ENCODE results near the gene EVA1B.

Gene EVA1B

DNA sequence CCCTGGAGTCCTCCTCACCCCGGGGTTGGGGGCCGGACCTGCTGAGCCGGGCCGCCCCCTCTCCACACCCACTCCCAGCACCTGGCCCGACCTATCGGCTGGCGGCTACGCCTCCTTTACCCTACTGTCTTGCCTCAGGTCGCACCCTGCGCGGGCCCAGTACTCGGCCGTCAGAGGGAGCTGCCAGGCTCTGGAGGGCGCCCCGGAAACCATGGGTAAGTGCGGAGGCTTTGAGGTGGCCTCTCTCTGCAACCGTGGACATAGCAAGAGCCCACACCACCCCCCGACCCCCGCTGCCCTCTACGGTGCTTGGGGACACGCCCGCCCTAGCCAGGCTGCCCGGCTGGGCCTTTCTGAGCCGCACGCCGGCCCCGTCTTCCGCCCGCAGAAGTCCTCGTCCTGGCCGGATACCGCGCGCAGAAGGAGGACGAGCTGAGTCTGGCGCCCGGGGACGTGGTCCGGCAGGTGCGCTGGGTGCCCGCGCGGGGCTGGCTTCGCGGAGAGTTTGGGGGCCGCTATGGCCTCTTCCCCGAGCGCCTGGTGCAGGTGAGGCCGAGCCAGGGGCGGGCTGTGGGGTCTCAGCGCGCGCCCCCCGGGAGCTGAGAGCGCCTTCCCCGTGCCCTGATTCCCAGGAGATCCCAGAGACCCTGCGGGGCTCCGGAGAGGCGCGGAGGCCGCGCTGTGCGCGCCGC is 17.1 kb downstream of the EVA1B start, which contains the start of gene SH3D21:
TSS of gene SH3D21 (plus strand) at position 159 of the 692 bp plus-strand sequence. CDS start at position 212, 53 bp downstream.
- peak; percentile 23 for ATAC-seq
- TF ChIP-seq TOX (CRISPR knock-in tag; IDR thresholded peaks at IDR 0.05; ENCODE audit: borderline replicate concordance) (no peak), PPARA (CRISPR knock-in tag; IDR thresholded peaks at IDR 0.05; ENCODE audit: borderline replicate concordance) (no peak), ARNTL (CRISPR knock-in tag; IDR thresholded peaks at IDR 0.05; ENCODE audit: borderline replicate concordance, low read depth) (no peak), GLIS3 (CRISPR knock-in tag; IDR thresholded peaks at IDR 0.05) (no peak), ZNF70 (CRISPR knock-in tag; IDR thresholded peaks at IDR 0.05) (no peak), ZNF565 (CRISPR knock-in tag; conservative IDR thresholded peaks at IDR 0.05; ENCODE audit: low read depth) (no peak), ZFP3 (CRISPR knock-in tag; IDR thresholded peaks at IDR 0.05) (no peak), RARB (CRISPR knock-in tag; IDR thresholded peaks at IDR 0.05) (no peak), ZC3H10 (CRISPR knock-in tag; IDR thresholded peaks at IDR 0.05) (no peak)
- TF ChIP-seq, protein P1, sequence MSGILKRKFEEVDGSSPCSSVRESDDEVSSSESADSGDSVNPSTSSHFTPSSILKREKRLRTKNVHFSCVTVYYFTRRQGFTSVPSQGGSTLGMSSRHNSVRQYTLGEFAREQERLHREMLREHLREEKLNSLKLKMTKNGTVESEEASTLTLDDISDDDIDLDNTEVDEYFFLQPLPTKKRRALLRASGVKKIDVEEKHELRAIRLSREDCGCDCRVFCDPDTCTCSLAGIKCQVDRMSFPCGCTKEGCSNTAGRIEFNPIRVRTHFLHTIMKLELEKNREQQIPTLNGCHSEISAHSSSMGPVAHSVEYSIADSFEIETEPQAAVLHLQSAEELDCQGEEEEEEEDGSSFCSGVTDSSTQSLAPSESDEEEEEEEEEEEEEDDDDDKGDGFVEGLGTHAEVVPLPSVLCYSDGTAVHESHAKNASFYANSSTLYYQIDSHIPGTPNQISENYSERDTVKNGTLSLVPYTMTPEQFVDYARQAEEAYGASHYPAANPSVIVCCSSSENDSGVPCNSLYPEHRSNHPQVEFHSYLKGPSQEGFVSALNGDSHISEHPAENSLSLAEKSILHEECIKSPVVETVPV (CRISPR knock-in tag; IDR thresholded peaks at IDR 0.05): no peak
- TF ChIP-seq, protein P2, sequence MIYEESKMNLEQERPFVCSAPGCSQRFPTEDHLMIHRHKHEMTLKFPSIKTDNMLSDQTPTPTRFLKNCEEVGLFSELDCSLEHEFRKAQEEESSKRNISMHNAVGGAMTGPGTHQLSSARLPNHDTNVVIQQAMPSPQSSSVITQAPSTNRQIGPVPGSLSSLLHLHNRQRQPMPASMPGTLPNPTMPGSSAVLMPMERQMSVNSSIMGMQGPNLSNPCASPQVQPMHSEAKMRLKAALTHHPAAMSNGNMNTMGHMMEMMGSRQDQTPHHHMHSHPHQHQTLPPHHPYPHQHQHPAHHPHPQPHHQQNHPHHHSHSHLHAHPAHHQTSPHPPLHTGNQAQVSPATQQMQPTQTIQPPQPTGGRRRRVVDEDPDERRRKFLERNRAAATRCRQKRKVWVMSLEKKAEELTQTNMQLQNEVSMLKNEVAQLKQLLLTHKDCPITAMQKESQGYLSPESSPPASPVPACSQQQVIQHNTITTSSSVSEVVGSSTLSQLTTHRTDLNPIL (CRISPR knock-in tag; IDR thresholded peaks at IDR 0.05; ENCODE audit: low read depth): no peak

DNA sequence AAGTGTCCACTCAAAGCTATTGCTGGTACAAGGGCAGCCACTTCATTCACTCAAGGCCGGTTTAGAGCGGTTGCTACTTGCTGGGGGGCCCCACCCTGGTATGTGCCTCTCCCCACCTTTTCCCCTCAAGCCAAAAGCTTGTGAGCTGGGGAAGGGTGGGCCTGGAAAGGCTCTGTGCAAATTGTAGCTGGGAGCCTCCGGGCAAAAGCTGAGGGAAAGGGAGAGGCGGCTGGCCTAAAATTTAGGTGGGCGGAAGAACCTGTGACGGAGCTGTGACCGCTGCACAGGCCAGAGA is 17.6 kb downstream of the EVA1B start:
- TF ChIP-seq ZNF8 (CRISPR knock-in tag; IDR thresholded peaks at IDR 0.05): no peak
- TF ChIP-seq, protein P3, sequence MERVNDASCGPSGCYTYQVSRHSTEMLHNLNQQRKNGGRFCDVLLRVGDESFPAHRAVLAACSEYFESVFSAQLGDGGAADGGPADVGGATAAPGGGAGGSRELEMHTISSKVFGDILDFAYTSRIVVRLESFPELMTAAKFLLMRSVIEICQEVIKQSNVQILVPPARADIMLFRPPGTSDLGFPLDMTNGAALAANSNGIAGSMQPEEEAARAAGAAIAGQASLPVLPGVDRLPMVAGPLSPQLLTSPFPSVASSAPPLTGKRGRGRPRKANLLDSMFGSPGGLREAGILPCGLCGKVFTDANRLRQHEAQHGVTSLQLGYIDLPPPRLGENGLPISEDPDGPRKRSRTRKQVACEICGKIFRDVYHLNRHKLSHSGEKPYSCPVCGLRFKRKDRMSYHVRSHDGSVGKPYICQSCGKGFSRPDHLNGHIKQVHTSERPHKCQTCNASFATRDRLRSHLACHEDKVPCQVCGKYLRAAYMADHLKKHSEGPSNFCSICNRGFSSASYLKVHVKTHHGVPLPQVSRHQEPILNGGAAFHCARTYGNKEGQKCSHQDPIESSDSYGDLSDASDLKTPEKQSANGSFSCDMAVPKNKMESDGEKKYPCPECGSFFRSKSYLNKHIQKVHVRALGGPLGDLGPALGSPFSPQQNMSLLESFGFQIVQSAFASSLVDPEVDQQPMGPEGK (CRISPR knock-in tag; IDR thresholded peaks at IDR 0.05; ENCODE audit: borderline replicate concordance): 0 out of 2 replicates have a peak, but pooled peaks have one; percentile 23
- no peak for ATAC-seq

DNA sequence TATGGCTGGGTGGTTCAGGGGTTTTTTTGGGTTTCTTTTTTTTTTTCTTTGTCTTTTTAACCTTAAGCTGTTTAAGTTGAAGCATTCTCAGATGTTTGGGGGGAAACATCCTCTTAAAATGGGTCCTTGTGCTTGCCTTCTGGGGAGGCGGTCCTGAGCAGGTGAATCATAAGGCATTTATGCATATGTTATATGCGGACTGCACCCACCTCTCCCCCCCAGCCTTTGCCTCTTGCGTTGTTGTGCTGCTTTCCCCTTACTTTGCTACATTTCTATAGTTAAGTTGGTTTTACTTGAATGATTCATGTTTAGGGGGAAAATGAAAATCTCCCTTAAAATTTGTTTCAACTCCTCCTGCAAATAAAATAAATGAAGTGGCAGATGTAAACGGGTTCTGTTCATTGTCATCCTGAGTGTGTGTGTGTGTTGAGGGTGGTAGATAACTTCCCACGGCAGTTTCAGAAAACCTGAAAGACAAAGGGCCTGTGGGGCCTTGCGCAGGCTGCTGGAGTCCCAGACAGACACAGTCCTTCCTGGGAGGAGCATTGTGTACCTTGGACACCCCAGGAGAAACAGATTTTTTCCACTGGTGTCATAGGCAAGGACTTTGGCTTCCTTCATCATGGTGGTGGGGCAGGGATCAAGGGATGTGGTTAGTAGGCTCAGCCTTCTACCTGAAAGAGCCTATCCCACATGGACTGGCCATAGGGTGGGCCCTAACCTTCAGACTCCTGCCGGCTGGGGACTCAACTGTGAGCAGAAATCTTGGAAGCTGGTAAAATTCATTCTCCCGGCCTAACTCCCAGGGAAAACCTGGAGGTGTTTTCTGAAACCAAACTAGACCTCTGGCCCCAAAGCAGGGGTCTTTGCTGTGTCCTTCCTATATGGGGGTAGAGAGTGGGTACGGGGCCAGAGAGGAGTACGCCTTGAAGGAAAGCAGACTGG is 18.2 kb downstream of the EVA1B start:
- ATAC-seq: no peak
- TF ChIP-seq BACH2 (CRISPR knock-in tag; IDR thresholded peaks at IDR 0.05; ENCODE audit: borderline replicate concordance) (no peak), ARNTL (CRISPR knock-in tag; IDR thresholded peaks at IDR 0.05; ENCODE audit: borderline replicate concordance, low read depth) (no peak), OSR1 (CRISPR knock-in tag; IDR thresholded peaks at IDR 0.05) (no peak), TCF4 (CRISPR knock-in tag; IDR thresholded peaks at IDR 0.05; ENCODE audit: borderline replicate concordance) (no peak), ZC3H10 (CRISPR knock-in tag; IDR thresholded peaks at IDR 0.05) (no peak), ZFP3 (CRISPR knock-in tag; IDR thresholded peaks at IDR 0.05) (no peak), GLIS3 (CRISPR knock-in tag; IDR thresholded peaks at IDR 0.05) (no peak), ZNF70 (CRISPR knock-in tag; IDR thresholded peaks at IDR 0.05) (no peak), ISL1 (CRISPR knock-in tag; IDR thresholded peaks at IDR 0.05) (no peak), PPARA (CRISPR knock-in tag; IDR thresholded peaks at IDR 0.05; ENCODE audit: borderline replicate concordance) (no peak), SNAI2 (CRISPR knock-in tag; IDR thresholded peaks at IDR 0.05) (no peak)
- TF ChIP-seq, protein P4, sequence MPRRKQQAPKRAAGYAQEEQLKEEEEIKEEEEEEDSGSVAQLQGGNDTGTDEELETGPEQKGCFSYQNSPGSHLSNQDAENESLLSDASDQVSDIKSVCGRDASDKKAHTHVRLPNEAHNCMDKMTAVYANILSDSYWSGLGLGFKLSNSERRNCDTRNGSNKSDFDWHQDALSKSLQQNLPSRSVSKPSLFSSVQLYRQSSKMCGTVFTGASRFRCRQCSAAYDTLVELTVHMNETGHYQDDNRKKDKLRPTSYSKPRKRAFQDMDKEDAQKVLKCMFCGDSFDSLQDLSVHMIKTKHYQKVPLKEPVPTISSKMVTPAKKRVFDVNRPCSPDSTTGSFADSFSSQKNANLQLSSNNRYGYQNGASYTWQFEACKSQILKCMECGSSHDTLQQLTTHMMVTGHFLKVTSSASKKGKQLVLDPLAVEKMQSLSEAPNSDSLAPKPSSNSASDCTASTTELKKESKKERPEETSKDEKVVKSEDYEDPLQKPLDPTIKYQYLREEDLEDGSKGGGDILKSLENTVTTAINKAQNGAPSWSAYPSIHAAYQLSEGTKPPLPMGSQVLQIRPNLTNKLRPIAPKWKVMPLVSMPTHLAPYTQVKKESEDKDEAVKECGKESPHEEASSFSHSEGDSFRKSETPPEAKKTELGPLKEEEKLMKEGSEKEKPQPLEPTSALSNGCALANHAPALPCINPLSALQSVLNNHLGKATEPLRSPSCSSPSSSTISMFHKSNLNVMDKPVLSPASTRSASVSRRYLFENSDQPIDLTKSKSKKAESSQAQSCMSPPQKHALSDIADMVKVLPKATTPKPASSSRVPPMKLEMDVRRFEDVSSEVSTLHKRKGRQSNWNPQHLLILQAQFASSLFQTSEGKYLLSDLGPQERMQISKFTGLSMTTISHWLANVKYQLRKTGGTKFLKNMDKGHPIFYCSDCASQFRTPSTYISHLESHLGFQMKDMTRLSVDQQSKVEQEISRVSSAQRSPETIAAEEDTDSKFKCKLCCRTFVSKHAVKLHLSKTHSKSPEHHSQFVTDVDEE (CRISPR knock-in tag; IDR thresholded peaks at IDR 0.05): no peak
- TF ChIP-seq, protein P2 (CRISPR knock-in tag; IDR thresholded peaks at IDR 0.05; ENCODE audit: low read depth): no peak
- TF ChIP-seq, protein P1 (CRISPR knock-in tag; IDR thresholded peaks at IDR 0.05): no peak

Data from SK-N-SH treated with all-trans-retinoic acid at 6 μM for 48 hours (cell line).